HG03432 (cell line): ENCODE data around the gene USP7.

Experiments used
- ATAC-seq: cut with Tn5 transposase; IDR thresholded peaks from one replicate; pipeline ENCODE4 v1.9.1; 2021; ENCODE audit warnings: mild to moderate bottlenecking, moderate library complexity; ENCODE audit not compliant: unreplicated experiment

USP7 gene

DNA sequence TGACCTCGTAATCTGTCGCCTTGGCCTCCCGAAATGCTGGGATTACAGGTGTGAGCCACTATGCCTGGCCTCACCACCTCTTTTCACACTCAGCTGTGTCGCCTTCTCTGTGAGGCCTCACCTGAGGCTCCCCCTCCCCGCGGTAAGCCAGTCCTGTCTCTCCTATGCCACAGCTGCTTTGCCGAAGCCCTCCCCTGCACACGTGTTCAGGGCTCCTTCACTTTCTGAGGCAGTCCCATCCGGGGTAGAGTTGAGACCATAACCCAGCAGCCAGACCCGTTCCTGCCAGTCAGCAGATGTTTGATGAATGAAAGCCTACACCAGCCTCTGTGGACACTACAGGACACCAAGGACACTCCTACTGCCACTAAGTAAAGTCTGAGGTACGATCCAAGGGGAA lies 10.6 kb downstream of the USP7 start:
- no peak for ATAC-seq

GRCh38 chr16:8952281-8952751 lies 11.4 kb downstream of the USP7 start:
- ATAC-seq, result no peak

DNA sequence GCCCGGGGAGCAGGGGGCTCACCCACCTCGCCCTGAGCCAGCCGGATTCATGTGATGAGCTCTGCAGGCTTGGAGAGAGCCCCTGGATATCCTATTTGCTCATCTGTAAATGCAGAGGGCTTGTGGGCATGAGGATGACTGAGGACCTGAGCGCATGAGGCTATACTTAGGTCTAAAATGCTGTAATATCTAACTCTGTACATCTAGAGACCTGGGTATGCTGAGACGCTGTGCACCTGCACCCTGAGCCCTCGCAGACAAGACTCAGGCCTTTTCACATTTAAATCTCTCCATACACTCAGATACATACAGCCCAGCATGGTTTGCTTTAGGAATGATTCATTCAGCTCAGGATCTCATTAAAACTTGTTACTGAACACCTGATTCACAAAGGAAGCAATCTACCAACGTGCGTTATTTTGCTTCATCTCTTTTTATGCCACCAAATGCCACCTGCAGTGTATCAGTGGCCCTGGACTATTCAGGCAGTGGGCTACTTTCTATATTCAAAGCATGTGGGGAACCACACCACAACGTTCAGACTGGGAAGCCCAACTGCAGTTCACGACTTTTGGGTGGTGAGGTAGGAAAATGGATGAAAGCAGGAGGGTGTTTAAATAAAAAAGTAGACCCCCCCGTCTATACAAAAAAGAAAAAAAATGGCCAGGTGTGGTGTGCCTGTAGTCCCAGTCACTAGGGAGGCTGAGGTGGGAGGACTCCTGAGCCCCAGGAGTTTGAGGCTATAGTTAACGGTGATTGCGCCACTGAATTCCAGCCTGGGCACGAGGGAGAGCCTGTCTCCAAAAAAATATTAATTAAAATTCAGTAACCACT lies 12.0 kb downstream of the USP7 start:
- ATAC-seq, result no peak

DNA sequence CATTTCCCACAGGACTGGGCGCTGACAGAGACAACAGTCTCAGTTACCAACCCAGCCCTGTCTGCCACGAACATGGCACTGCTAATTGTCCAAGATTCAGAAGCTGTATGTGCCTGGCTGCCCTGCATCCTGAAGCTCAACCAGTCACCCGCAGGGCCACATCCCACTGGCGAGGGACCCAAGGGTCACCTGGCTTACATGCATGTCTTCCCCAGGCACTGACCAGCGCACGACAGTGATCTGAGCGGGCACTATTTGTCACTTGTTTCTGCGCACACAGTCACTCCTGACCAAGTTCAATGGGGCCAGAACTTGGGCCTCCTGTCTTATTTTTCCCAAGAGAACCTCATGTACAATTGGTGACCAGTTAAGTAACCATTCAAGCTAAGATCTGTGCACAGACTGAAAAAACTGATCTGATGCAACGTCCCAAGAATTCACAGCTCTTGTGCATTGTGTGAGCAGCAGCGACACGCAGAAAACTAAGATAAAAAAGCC lies 13.1 kb downstream of the USP7 start:
- no peak for ATAC-seq

DNA sequence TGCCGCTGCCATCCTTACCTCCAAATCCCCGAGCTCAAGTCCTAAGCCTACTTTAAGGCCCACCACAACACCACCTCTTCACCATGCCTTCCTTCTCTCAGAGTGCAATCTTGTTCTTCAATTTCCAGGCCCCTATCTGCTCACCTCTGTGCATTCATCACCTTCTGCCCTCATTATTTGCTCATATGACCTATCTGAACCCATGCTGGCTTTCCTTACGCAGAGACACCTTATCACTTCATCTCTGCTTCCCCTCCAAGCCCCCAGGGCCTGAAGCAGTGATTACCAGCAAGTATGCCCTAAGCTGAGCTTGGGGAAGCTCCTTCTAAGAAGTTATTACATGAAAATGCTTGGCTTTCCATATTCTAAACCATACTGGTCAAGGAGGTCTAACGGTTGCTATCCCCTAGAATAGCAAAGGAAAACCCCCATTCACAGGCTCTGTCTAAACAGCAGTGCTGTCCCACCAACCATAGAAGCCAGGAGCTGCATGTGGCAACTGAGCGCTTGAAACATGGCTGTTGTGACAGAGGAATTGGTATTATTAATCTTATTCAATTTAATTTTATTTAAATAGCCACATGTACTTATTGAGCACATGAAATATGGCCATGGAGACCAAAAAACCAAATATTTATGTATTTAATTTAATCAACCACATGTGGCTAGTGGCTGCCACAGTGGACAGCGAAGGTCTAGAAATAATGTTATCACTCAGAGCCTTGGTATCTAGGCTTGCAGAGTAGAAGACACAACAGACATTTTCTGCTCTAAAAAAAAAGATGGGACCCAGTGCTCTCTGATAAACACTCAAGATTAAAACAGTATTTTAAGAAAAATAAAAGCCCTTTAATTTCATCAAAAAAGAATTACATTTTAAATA lies 13.9 kb downstream of the USP7 start:
- no peak for ATAC-seq

GRCh38 chr16:8948831-8949230 lies 14.9 kb downstream of the USP7 start:
- no peak for ATAC-seq

GRCh38 chr16:8948069-8948593 lies 15.6 kb downstream of the USP7 start:
- no peak for ATAC-seq

- no peak for ATAC-seq
These were observed 17.2 kb downstream of the USP7 start for GRCh38 chr16:8946544-8946943.

- no peak for ATAC-seq
These were observed 17.9 kb downstream of the USP7 start for GRCh38 chr16:8945626-8946296.

DNA sequence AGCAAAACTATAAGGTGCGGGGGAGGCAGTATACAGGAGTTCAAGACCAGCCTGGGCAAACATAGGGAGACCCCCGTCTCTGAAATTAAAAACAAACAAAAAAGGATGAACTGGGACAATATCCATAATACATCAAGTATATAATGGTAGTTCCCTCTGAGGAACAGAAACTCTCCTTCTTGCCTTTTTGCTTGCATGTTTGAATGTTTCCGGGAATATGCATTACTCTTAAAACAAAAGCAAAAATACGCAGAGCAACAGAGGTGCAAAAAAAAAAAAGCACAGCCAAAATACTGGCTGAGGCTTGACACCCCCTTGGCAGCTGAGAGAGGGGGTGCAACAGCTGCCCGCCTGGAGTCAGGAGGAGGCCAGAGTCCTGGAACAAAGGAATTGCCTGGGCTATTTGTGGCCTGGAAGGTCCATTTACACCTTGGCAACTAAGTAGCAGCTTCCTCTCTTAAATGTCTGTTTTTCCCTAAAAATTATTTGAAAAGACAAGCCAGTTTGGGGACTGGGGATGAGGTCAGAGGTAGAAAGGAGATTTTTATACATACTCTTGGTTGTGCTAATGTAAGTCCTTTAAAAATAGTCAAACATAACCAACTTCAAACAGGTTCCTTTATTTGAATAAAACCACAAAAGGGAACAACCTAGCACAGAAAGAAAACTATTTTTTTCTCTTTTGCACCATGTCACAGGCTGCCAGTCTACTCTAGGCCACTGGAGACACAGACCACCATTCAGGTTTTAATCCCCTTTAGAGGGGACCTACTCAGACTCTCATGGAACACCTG lies 19.5 kb downstream of the USP7 start:
- peak; percentile 76 for ATAC-seq

DNA sequence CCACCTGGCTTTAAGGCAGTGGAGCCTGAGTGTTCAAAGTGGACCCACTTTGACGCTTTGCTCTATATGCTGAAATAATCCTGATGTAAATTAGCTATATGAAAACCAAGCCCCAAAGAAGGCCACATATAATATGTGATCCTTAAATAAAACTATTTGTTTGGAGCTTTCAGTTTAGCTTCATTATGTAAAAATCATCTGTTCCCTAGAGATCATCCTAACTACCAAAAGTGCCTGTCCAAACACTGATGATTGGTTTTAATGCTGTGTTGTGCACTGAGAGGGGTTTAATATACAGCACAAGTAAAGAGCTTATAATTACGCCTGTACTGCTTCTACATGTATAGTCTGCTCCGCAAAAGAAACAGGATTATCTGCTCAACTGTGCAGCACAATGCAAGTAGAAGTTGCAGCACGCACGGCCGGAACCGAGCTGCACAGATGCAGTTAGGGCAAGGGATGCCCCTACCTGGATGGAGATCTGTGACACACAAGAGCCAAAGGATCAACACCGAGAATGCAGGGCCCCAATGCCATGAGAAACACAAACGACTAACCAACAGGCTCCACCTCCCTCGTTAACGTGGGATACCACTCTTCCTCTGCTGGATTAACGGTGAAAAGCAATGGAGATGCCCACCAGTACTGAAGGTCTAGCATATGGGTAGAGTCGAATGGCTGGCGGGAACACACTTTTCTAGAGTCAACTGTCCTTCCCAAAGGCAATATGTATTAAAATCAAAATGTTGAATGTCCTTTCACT lies 20.5 kb downstream of the USP7 start:
- no peak for ATAC-seq

DNA sequence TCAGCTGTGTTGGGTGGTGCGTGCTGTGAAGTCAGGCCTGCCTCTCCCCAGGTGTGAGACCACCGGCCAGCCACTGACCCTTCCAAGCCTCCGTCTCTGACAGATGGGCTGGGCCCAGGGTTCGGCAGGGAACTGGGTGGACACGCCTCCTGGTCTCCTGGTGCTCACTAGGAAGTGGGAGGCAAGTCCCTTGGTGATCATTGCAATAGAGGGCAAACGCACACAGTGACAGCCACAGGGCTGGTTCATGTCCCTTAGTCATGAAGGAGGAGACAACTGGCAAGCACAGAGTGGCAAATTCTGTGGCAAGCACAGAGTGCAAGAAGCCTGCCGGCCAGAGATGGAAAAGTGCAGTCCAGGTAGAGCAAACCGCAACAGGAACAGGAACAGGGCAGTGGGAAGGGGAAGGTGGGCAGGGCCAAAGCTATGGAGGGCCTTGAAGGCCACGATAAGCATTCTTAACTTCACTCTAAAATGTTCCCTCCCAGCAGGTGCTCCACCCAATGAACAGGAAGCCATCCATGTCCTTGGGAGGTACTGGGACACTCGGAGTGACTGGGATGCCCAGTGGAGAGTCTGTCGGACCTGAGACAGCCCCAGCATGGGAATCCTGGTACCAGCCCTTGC lies 21.9 kb downstream of the USP7 start:
- no peak for ATAC-seq

DNA sequence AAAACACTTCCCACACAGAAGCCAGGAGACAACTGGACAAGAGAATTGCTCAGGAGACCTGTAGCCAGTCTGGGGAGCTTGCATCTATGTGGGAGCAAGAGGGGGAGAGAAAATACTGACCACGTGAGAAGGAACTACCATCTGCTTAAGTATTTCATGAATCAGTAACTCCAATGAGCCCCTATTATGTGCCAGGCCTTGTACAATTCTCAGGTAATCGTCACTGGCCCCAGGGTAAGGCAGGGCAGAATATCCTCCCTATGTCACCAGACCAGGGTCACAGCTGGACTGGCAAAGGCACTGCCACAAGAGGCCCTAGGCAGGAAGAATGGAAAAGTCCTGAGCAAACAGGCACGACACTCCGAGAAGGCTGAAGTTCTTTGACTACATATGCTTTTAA lies 25.9 kb downstream of the USP7 start:
- ATAC-seq, result no peak

DNA sequence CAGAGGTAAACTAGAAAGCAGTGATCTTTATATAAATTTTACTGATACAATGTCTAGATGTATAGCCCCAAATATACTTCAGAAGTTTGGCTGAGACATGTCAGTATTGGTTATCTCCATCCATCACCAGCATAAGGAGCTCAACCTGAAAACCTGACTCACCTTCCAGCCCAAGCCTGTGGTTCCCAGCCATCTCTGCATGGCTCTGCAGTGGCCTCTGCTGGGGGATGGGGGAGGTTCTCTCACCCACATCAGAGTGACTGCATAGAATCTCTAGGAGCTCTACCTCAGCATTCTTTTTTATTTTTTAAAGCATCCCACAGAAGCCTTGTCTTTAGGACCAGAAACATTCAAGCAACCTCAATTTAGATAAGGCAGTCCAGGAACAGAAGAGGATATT lies 27.3 kb downstream of the USP7 start:
- ATAC-seq, result peak; percentile 89

DNA sequence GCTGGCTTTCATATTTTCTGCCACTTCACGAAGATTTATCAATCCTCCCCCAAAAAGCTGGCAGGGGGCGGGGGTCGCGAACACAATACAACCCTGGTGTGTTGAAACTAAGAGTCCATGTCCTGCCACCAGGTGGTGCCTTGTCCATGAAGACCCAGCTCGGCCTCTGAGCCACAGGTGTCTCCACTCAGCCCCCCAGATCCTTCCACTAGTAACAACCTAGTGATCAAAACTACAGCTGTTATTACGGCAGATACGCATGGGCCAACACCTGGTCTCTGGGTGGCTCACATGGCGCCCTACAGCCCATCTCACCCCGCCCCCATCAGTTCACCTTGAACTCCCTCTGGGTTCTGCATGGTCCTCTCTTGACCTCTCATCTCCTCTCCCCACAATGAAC lies 27.7 kb downstream of the USP7 start:
- peak; percentile 30 for ATAC-seq

DNA sequence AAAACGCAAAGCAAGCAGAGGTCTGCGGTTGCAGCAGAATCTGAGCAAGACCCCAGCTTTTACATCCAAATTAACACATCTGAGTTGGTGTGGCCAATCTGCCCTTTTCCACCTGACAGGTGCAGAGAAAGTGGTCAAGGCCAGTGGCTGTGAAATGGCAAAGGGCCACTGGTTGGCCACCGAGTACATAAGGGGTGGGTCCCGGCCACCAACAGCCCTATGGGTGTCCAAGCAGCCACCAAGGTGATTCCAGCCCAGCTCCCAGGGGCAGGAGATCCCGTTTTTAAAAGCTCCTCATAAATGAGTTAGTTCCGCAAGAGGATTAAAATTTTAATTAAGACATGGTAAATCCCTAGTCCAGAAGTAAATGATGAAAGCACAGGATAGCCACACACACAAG lies 29.1 kb downstream of the USP7 start:
- ATAC-seq, result no peak

GRCh38 chr16:8931859-8932258 lies 31.8 kb downstream of the USP7 start:
- ATAC-seq, result no peak

DNA sequence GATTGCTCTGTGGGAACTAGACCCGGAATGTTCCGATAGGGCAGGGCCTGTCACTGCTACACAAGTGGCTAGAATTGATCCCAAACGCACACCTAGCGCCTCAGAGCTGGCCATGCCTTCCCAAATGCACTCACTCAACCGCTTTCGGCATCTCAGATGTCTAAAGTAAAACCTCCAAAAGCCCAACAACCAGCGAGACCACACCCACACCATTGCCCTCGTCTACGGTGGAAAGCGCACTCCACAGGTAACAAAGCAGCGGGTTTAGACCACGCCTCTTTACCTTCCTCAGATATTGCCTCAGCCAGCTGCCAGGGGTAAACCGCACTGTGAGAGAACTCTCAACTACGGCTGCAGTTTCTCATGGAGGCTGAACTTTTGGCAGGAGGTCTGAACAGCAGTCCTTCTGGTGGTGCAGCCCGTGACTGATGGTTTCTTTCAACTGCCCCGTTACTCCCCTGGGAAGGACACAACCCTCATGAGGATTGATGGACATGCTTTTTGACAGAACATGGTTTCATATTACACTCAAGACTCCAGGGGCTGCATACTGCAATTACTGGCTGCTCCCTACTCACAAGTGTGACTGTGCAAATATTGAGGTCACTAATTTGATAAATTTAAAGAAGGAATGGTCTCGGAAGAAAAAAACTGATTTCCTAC lies 34.5 kb downstream of the USP7 start:
- no peak for ATAC-seq
